Endothelial cell of umbilical vein (primary cell): ENCODE data around the gene TMEM167B. TPM values are rescaled to one million over a fixed set of nuclear protein-coding genes. Genes with fewer than 3 reads are reported as not detected.

Experiments
- BruUV-seq: library from RNA; stranded (reverse); fragments of 400-500 nt; replicated peaks from 2 replicates; lab custom pipeline; 2021; lab: Mats Ljungman, UMichigan
- CTCF ChIA-PET: fragments of 300-600, 350-600 bp; sonication (Branson Sonifier 250); formaldehyde crosslinking; loops from one replicate; lab custom pipeline; 2021; ENCODE audit warnings: antibody characterized with exemption, inconsistent platforms; lab: Charles Lee
- POLR2A ChIA-PET: fragments of 300-600, 350-600 bp; sonication (Branson Sonifier 250); formaldehyde crosslinking; loops from one replicate; lab custom pipeline; 2021; ENCODE audit warnings: antibody characterized with exemption, inconsistent platforms; lab: Charles Lee
- DNase-seq: peaks from one replicate; pipeline ENCODE4 v3.0.0-alpha.2; 2011; ENCODE audit warnings: low read depth, low spot score
- FAIRE-seq: peaks from 2 replicates; lab custom pipeline; 2011; peaks lifted over from hg19 to GRCh38; lab: Jason Lieb, UNC
- H2AFZ ChIP-seq: 2 replicates; pipeline ENCODE4 v1.6.0; 2012; ENCODE audit warnings: low read depth, low read length, control low read depth, inconsistent platforms
- H3K27ac ChIP-seq: 2 replicates; pipeline ENCODE4 v1.5.1; 2011; ENCODE audit warnings: low read depth, mild to moderate bottlenecking, control low read depth, low read length, moderate library complexity; ENCODE audit not compliant: insufficient read depth
- H3K27me3 ChIP-seq, 2 experiments: 2 replicates each; pipeline versions ENCODE4 v1.6.0 to v1.6.1; 2011; ENCODE audit warnings: low read length in 2 of 2, mixed read lengths in 1 of 2; ENCODE audit not compliant: control insufficient read depth in 2 of 2, insufficient read depth in 2 of 2
- H3K36me3 ChIP-seq, 2 experiments: 2 replicates in 1 of 2; 3 replicates in 1 of 2; pipeline ENCODE4 v1.5.1; 2011; ENCODE audit warnings: low read length in 2 of 2, mild to moderate bottlenecking in 1 of 2, moderate library complexity in 1 of 2; ENCODE audit not compliant: control insufficient read depth in 2 of 2, insufficient read depth in 2 of 2; ENCODE audit errors: extremely low read depth in 1 of 2
- H3K4me1 ChIP-seq: 3 replicates; pipeline ENCODE4 v1.5.1; 2011; ENCODE audit warnings: mild to moderate bottlenecking, low read length; ENCODE audit not compliant: control insufficient read depth, insufficient read depth; ENCODE audit errors: extremely low read depth
- H3K4me2 ChIP-seq: 2 replicates; pipeline ENCODE4 v1.6.1; 2011; ENCODE audit warnings: low read length, control low read depth, mixed read lengths; ENCODE audit not compliant: insufficient read depth
- H3K4me3 ChIP-seq, 3 experiments: fragments of 200-600 bp in 1 of 3; sonication (generic), shearing (Covaris generic) in 1 of 3; replicated peaks in 1 of 3; 2 replicates each; pipeline ENCODE4 v1.5.1; 2011 to 2016; ENCODE audit warnings: control low read depth in 3 of 3, low read length in 3 of 3, mild to moderate bottlenecking in 2 of 3, inconsistent platforms in 1 of 3, low read depth in 1 of 3, moderate library complexity in 1 of 3; ENCODE audit not compliant: insufficient read depth in 1 of 3
- H3K79me2 ChIP-seq: 2 replicates; pipeline ENCODE4 v1.6.0; 2012; ENCODE audit warnings: low read length, inconsistent platforms; ENCODE audit not compliant: control insufficient read depth, insufficient read depth
- H3K9ac ChIP-seq: replicated peaks from 2 replicates; pipeline ENCODE3; 2011; ENCODE audit warnings: low read length, control low read depth; ENCODE audit not compliant: insufficient read depth; ENCODE audit errors: extremely low read depth
- H3K9me1 ChIP-seq: replicated peaks from 3 replicates; pipeline ENCODE4 v1.6.0; 2011; ENCODE audit warnings: mild to moderate bottlenecking, low read length; ENCODE audit not compliant: control insufficient read depth, insufficient read depth; ENCODE audit errors: extremely low read depth
- H3K9me3 ChIP-seq: replicated peaks from 2 replicates; pipeline ENCODE4 v1.5.1; 2012; ENCODE audit warnings: low read length, inconsistent platforms; ENCODE audit not compliant: control insufficient read depth, insufficient read depth
- H4K20me1 ChIP-seq: replicated peaks from 2 replicates; pipeline ENCODE3; 2011; ENCODE audit warnings: mild to moderate bottlenecking, low read length; ENCODE audit not compliant: control insufficient read depth, insufficient read depth; ENCODE audit errors: extremely low read depth
- EZH2 ChIP-seq: IDR thresholded peaks from 2 replicates; pipeline ENCODE4 v1.6.1; 2012; ENCODE audit warnings: borderline replicate concordance, low read depth, mild to moderate bottlenecking, moderate library complexity, low read length, inconsistent platforms; ENCODE audit not compliant: severe bottlenecking
- FOS ChIP-seq: IDR thresholded peaks from 2 replicates; pipeline ENCODE4 v1.6.1; 2011; ENCODE audit warnings: mild to moderate bottlenecking, low read length, moderate library complexity, borderline replicate concordance; ENCODE audit not compliant: insufficient read depth
- GATA2 ChIP-seq: IDR thresholded peaks from 2 replicates; pipeline ENCODE4 v1.7.0; 2011; ENCODE audit warnings: low read depth, mild to moderate bottlenecking, moderate library complexity, mixed read lengths, low read length; ENCODE audit not compliant: insufficient read length, insufficient read depth
- JUN ChIP-seq: IDR thresholded peaks from 2 replicates; pipeline ENCODE4 v1.6.1; 2011; ENCODE audit warnings: borderline replicate concordance, low read depth; ENCODE audit not compliant: insufficient read length, insufficient read depth
- MYC ChIP-seq: IDR thresholded peaks from one replicate; pipeline ENCODE4 v1.6.1; 2011; ENCODE audit warnings: mild to moderate bottlenecking, low read depth, low read length
- POLR2A ChIP-seq: IDR thresholded peaks from 2 replicates; pipeline ENCODE4 v1.6.1; 2012; ENCODE audit warnings: low read depth, mild to moderate bottlenecking, control low read depth, low read length
- POLR2AphosphoS5 ChIP-seq: IDR thresholded peaks from 2 replicates; pipeline ENCODE4 v1.6.1; 2012; ENCODE audit warnings: low read depth, mild to moderate bottlenecking, control low read depth, low read length, moderate library complexity; ENCODE audit not compliant: insufficient read depth
- dilution Hi-C: fragments of 300-500 bp; cut with MboI; formaldehyde crosslinking; loops from one replicate; pipeline ENCODE4 v1.15.0; 2019; ENCODE audit warnings: low sequenced_read_pairs; ENCODE audit not compliant: extremely low pct_ligation_motif_present
- intact Hi-C: fragments of 100-400 bp; cut with micrococcal nuclease; formaldehyde crosslinking; loops from one replicate; pipeline ENCODE4 v1.10.0; 2022
- polyA plus RNA-seq, 4 experiments: library from polyadenylated mRNA; depleted of rRNA in 3 of 4; stranded (reverse) in 3 of 4; unstranded in 1 of 4; fragments of >200 nt; gene quantifications; 2 replicates each; pipeline versions ENCODE4 v1.2.1 to v1.2.3, GENCODE V29; 2011 to 2012; ENCODE audit warnings: missing spikeins in 1 of 4
- total RNA-seq: library from RNA; stranded (reverse); gene quantifications from 2 replicates; pipeline ENCODE4 v1.2.3, GENCODE V29; 2021
- TF ChIP-seq, protein P1 (sequence below), 2 donors: IDR thresholded peaks; 1 replicate in 1 of 2; 2 replicates in 1 of 2; pipeline ENCODE4 v1.5.1; 2011; ENCODE audit warnings: low read length in 2 of 2, mild to moderate bottlenecking in 2 of 2, moderate library complexity in 2 of 2, control low read depth in 1 of 2, inconsistent platforms in 1 of 2, low read depth in 1 of 2; ENCODE audit not compliant: insufficient read depth in 1 of 2; ENCODE audit errors: extremely low read depth in 1 of 2
- TF ChIP-seq, protein P2 (sequence below): IDR thresholded peaks from 2 replicates; pipeline ENCODE4 v1.6.1; 2011; ENCODE audit not compliant: insufficient read depth, insufficient read length

TMEM167B gene
- total and polyA plus RNA-seq, 2 donors (not counting 3 experiments of a cell fraction or from before 2014, with no cell fraction given): 6.7 to 21.1 TPM

GRCh38 chr1:109094377-109094803 is 3.8 kb downstream of the TMEM167B start:
- Histone ChIP-seq H3K27ac (no peak overlapping the region), H4K20me1 (no peaks in the 10 kb centered on the region), H3K9me1 (no peaks in the 10 kb centered on the region), H3K36me3 (peaks cover 2 to 6% of the 10 kb centered on the region in 2 experiments), H3K9me3 (no peaks in the 10 kb centered on the region), H3K4me1 (peaks cover 13% of the 10 kb centered on the region), H3K4me2 (no peak overlapping the region), H3K4me3 (no peak overlapping the region), H3K9ac (no peak overlapping the region), H3K79me2 (peaks cover 22% of the 10 kb centered on the region), H2AFZ (no peak overlapping the region), H3K27me3 (no peaks in the 10 kb centered on the region)
- intact Hi-C loops: loop anchor here (10.0 kb wide), 1 partner anchor 940 kb away; the partner anchor contains the start of gene STRIP1
- dilution Hi-C loops: no loop called here
- BruUV-seq: no TSS peak
- DNase-seq (no peak), FAIRE-seq (no peak)
- TF ChIP-seq FOS (no peak), POLR2AphosphoS5 (no peak), MYC (no peak), EZH2 (no peak), GATA2 (no peak), POLR2A (no peak), JUN (no peak)
- TF ChIP-seq, protein P1, sequence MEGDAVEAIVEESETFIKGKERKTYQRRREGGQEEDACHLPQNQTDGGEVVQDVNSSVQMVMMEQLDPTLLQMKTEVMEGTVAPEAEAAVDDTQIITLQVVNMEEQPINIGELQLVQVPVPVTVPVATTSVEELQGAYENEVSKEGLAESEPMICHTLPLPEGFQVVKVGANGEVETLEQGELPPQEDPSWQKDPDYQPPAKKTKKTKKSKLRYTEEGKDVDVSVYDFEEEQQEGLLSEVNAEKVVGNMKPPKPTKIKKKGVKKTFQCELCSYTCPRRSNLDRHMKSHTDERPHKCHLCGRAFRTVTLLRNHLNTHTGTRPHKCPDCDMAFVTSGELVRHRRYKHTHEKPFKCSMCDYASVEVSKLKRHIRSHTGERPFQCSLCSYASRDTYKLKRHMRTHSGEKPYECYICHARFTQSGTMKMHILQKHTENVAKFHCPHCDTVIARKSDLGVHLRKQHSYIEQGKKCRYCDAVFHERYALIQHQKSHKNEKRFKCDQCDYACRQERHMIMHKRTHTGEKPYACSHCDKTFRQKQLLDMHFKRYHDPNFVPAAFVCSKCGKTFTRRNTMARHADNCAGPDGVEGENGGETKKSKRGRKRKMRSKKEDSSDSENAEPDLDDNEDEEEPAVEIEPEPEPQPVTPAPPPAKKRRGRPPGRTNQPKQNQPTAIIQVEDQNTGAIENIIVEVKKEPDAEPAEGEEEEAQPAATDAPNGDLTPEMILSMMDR (IDR thresholded peaks at IDR 0.05; ENCODE audit: extremely low read depth in 1 of 2, insufficient read depth in 1 of 2, low read depth in 1 of 2, low read length in 2 of 2): no peak
- TF ChIP-seq, protein P2, sequence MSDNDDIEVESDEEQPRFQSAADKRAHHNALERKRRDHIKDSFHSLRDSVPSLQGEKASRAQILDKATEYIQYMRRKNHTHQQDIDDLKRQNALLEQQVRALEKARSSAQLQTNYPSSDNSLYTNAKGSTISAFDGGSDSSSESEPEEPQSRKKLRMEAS: no peak
- ChIA-PET POLR2A (no interaction called here), CTCF (no interaction called here)
